Heart right ventricle (tissue), 16 donors: ENCODE results near the gene LUZP2. TPM values are rescaled to one million over a fixed set of nuclear protein-coding genes. Genes with fewer than 3 reads are reported as not detected.

Experiments
- ATAC-seq, 8 donors: fragments of 200-7000 bp; cut with Tn5 transposase; one replicate each; pipeline ENCODE4 v1.9.1; 2020; ENCODE audit warnings: mild to moderate bottlenecking in 8 of 8, moderate library complexity in 8 of 8, moderate number of reproducible peaks in 1 of 8
- DNase-seq, 2 donors: peaks; one replicate each; pipeline ENCODE4 v3.0.0-alpha.2; 2020
- H3K27ac ChIP-seq, 10 donors: fragments of 200-600 bp; sonication (generic) in 2 of 10; one replicate each; pipeline versions ENCODE4 v1.5.0 to v1.8.0; 2020 to 2022; ENCODE audit warnings: mild to moderate bottlenecking in 3 of 10
- H3K27me3 ChIP-seq, 7 donors: fragments of 200-600 bp; one replicate each; pipeline ENCODE4 v1.8.0; 2021 to 2022; ENCODE audit warnings: mild to moderate bottlenecking in 2 of 7
- H3K36me3 ChIP-seq, 9 donors: fragments of 200-600 bp; sonication (generic) in 1 of 9; one replicate each; pipeline versions ENCODE4 v1.5.0 to v1.8.0; 2020 to 2022; ENCODE audit warnings: mild to moderate bottlenecking in 2 of 9
- H3K4me1 ChIP-seq, 9 donors: fragments of 200-600 bp; sonication (generic) in 1 of 9; one replicate each; pipeline versions ENCODE4 v1.5.0 to v1.8.0; 2020 to 2022; ENCODE audit warnings: mild to moderate bottlenecking in 4 of 9
- H3K4me3 ChIP-seq, 10 donors: fragments of 200-600 bp; sonication (generic) in 2 of 10; one replicate each; pipeline versions ENCODE4 v1.5.0 to v1.8.0; 2020 to 2022; ENCODE audit warnings: mild to moderate bottlenecking in 7 of 10, moderate library complexity in 2 of 10
- H3K9me3 ChIP-seq, 11 donors: fragments of 200-600 bp in 10 of 11; sonication (generic) in 2 of 11; one replicate each; pipeline versions ENCODE4 v1.5.0 to v1.8.0; 2013 to 2022; ENCODE audit warnings: mild to moderate bottlenecking in 2 of 11, control low read depth in 1 of 11, moderate library complexity in 1 of 11
- WGBS, 2 donors: extraction: QIAGEN DNeasy Blood & Tissue Kit; methylation state at CpG; one replicate each; pipeline ENCODE4 v1.1.7; 2013; ENCODE audit warnings: inconsistent platforms in 1 of 2; 5-methylcytosine and 5-hydroxymethylcytosine counted together
- intact Hi-C, 10 donors: fragments of 100-400 bp; cut with DNase I; formaldehyde crosslinking; loops; one replicate each; pipeline versions ENCODE4 v1.11.1 to v1.14.2; 2022
- polyA plus RNA-seq, 2 donors: library from polyadenylated mRNA; stranded (reverse); fragments of 200-250 nt; gene quantifications; one replicate each; pipeline ENCODE4 v1.2.3, GENCODE V29; 2013
- total RNA-seq, 10 donors: library from RNA; stranded (reverse); fragmentation: NEBNext Ultra II Directional in 3 of 10; extraction: Animal tissue kit (Norgen Biotek cat#: 25700) in 3 of 10; gene quantifications; one replicate each; pipeline versions ENCODE4 v1.2.1 to v1.2.4, GENCODE V29; 2021 to 2023
- TF ChIP-seq, protein P1 (sequence below), 9 donors: fragments of 200-600 bp; sonication (generic) in 2 of 9; IDR thresholded peaks; one replicate each; pipeline versions ENCODE4 v1.5.0 to v1.8.0; 2021 to 2022; ENCODE audit warnings: antibody characterized with exemption in 9 of 9, mild to moderate bottlenecking in 5 of 9, moderate library complexity in 1 of 9
- donor health status: Arrhythmogenic right ventricular cardiomyopathy.
- donor health status: ischemic (EF 13 %, LVEDD 7.1; RV severe dilation, severe dysfunction).
- donor health status: healthy with polysubstance abuse.
- donor health status: DM: no; HTN: yes; CAD: no.
- donor health status: DM: no; HTN: no; CAD: no.
- donor health status: ischemic (EF 25% LVEDD 6.9; RV normal size, moderate dysfunction).
- donor health status: ischemic (EF 25% LVEDD 5.7; RV mildly dilated, moderate dysfunction).
- donor health status: healthy.
- donor health status: DM: yes; HTN: yes; CAD: no.
- donor health status: Ischemic cardiomyopathy.
- donor health status: ischemic (EF 35%, LVEDD 5.7; RV mildly dilated, moderate dysfunction).
- donor health status: nonischemic (EF 11% LVEDD 7.7; RV severe dilation, severe dysfunction).
- donor health status: DM: yes; HTN: yes; CAD: no.
- donor health status: PGD.
- donor health status: ischemic (EF 29% LVEDD 5.4; RV normal size, mild dysfunction).
- donor health status: nonischemic (EF 23%, LVEDD 6.1; RV moderate dilation, normal function).

The LUZP2 gene
- total and polyA plus RNA-seq, 12 donors, result 0.07 to 0.46 (median 0.18) TPM; not detected in 6

DNA sequence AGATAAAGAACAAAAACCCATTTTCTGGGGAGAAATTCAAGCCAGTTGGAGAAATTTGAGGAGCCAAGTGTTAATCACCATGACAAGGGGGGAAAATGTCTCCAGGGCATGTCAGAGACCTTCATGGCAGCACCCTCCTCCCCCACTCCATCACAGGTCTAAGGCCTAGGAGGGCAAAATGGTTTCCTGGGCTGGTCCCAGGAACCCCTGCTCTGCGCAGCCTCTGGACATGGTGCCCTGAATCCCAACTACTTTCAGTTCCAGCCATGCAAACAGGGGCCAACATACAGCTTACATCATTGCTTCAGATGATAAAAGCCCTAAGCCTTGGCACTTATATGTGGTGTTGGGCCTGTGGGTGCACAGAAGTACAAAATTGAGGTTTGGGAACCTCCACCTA is 167.5 kb downstream of the LUZP2 start:
- ATAC-seq (no peak), DNase-seq (no peak)
- Histone ChIP-seq H3K4me1 (no peaks in the 10 kb centered on the region), H3K9me3 (no peaks in the 10 kb centered on the region), H3K27me3 (no peaks in the 10 kb centered on the region), H3K4me3 (no peak overlapping the region), H3K27ac (no peak overlapping the region), H3K36me3 (no peaks in the 10 kb centered on the region)
- TF ChIP-seq, protein P1, sequence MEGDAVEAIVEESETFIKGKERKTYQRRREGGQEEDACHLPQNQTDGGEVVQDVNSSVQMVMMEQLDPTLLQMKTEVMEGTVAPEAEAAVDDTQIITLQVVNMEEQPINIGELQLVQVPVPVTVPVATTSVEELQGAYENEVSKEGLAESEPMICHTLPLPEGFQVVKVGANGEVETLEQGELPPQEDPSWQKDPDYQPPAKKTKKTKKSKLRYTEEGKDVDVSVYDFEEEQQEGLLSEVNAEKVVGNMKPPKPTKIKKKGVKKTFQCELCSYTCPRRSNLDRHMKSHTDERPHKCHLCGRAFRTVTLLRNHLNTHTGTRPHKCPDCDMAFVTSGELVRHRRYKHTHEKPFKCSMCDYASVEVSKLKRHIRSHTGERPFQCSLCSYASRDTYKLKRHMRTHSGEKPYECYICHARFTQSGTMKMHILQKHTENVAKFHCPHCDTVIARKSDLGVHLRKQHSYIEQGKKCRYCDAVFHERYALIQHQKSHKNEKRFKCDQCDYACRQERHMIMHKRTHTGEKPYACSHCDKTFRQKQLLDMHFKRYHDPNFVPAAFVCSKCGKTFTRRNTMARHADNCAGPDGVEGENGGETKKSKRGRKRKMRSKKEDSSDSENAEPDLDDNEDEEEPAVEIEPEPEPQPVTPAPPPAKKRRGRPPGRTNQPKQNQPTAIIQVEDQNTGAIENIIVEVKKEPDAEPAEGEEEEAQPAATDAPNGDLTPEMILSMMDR (IDR thresholded peaks at IDR 0.05), result no peak
- intact Hi-C loops, result no loop called here
- 85 to 90% methylated on average over 1 of the region's 1 CpG for WGBS, 2 donors

DNA sequence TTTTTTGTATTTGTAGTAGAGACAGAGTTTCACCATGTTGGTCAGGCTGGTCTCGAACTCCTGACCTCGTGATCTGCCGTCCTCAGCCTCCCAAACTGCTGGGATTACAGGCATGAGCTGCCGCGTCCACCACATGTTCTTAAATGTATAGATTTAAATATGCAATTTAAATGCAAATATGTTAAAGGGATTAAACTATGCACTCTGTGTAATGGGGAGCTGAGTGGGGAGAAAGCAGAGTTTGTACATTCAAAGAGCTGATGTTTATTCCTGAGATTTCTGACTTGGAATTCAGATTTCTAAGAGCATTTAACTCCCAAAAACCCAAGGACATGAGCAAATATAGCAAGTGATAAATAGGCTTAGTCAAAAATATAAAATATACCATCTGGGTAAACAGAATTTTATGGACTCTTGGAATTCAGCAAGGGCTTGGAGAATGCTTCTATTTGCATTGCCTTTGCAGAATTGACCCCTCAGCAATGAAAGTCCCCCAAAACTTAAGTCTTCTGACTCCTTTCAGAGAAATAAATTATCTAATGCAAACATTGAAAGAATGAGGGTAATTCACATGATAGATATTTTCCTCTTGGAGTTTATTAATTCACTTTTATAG is 170.6 kb downstream of the LUZP2 start:
- TF ChIP-seq, protein P1 (IDR thresholded peaks at IDR 0.05), result no peak
- H3K4me1 ChIP-seq, result no peaks in the 10 kb centered on the region
- H3K27ac ChIP-seq, result no peak overlapping the region
- no peak for DNase-seq
- H3K36me3 ChIP-seq, result no peaks in the 10 kb centered on the region
- no peak overlapping the region for H3K4me3 ChIP-seq
- H3K27me3 ChIP-seq, result no peaks in the 10 kb centered on the region
- no peak for ATAC-seq
- WGBS, 2 donors, result 93 to 96% methylated on average over 5 of the region's 5 CpGs
- intact Hi-C loops, result no loop called here
- H3K9me3 ChIP-seq, result no peaks in the 10 kb centered on the region

DNA sequence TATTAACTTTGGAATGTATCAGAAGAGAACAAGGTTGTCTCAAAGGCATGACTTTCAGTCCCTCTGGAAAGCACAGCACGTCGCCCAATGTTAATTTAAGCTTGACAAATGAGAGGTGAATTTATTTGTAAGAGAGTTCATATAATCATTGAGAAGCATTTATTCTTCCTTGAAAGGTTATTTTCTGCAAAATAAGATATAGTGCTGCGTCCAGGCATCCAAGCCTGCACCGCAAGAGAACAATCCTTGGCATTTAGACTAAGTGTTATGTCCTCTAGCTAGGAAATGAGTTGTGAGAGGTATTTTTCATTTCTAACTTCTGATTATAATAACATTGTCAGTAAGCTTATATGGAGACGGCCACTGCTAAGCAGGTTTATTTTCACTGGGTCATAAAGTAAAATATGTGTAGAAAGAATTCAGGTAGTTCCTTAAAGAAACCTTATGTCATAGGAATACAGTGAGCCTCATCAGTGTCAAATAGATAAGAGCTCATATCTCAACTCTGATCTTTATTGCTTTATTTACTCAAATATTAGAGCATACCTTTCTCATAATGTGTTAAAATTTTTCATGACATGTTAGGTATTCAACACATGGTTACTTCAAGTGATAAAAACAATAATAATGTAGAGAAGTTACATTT is 182.0 kb downstream of the LUZP2 start:
- TF ChIP-seq, protein P1 (IDR thresholded peaks at IDR 0.05), result no peak
- Histone ChIP-seq H3K36me3 (no peaks in the 10 kb centered on the region), H3K9me3 (no peaks in the 10 kb centered on the region), H3K27me3 (no peaks in the 10 kb centered on the region), H3K4me1 (no peaks in the 10 kb centered on the region), H3K4me3 (no peak overlapping the region), H3K27ac (no peak overlapping the region)
- intact Hi-C loops, result no loop called here
- ATAC-seq (no peak), DNase-seq (no peak)
- WGBS, 2 donors, result 84% methylated on average over 5 of the region's 5 CpGs

DNA sequence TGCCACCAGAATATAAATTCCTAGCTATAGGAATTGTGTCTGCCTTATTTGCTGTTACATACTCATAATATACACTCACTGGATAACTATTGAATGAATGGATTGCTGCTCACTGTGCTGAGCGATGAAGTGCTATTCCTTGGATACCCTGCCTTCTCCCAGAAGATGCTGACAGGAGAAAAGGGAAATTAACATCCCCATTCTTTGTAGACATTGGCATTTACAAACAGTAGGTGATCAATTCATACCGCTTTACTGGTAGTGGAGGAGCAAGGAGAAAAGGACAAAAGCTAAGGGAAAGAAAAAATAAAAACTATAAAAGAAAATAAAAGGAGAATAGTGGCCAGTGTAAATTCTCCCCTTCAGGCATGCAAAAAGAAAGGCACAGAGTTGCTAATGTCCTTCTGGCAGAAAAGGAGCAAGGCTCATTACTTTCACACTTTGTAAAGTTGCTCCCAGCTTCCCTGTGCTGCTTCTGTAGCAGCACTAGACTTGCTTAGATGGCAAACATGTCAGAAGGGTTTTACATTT is 183.0 kb downstream of the LUZP2 start:
- no peaks in the 10 kb centered on the region for H3K4me1 ChIP-seq
- WGBS, 2 donors, result 75 to 76% methylated on average over 2 of the region's 2 CpGs

More for the DNA sequence above, 183.0 kb downstream of the LUZP2 start:
- Histone ChIP-seq H3K9me3 (no peaks in the 10 kb centered on the region), H3K27ac (no peak overlapping the region), H3K27me3 (no peaks in the 10 kb centered on the region), H3K4me3 (no peak overlapping the region), H3K36me3 (no peaks in the 10 kb centered on the region)
- intact Hi-C loops, result no loop called here
- ATAC-seq, result no peak
- TF ChIP-seq, protein P1 (IDR thresholded peaks at IDR 0.05), result no peak
- no peak for DNase-seq
